Liver (tissue), 9 donors: ENCODE results near the gene FLNC. TPM values are rescaled to one million over a fixed set of nuclear protein-coding genes. Genes with fewer than 3 reads are reported as not detected.

Source experiments
- DNase-seq: peaks from one replicate; pipeline ENCODE4 v3.0.0-alpha.2; 2017; ENCODE audit warnings: low spot score
- H3K27ac ChIP-seq, 2 donors: one replicate each; pipeline ENCODE4 v1.7.0; 2013; ENCODE audit warnings: inconsistent platforms in 2 of 2, low read length in 2 of 2, control low read depth in 1 of 2, low read depth in 1 of 2, mild to moderate bottlenecking in 1 of 2
- H3K27me3 ChIP-seq, 4 donors: one replicate each; pipeline versions ENCODE4 v1.6.1 to v1.7.0; 2013; ENCODE audit warnings: low read length in 3 of 4, inconsistent platforms in 1 of 4, mild to moderate bottlenecking in 1 of 4, moderate library complexity in 1 of 4; ENCODE audit not compliant: control insufficient read depth in 4 of 4, insufficient read depth in 4 of 4
- H3K36me3 ChIP-seq, 4 donors: one replicate each; pipeline versions ENCODE4 v1.6.1 to v1.7.0; 2013; ENCODE audit warnings: low read length in 3 of 4, mild to moderate bottlenecking in 3 of 4, low read depth in 1 of 4, moderate library complexity in 1 of 4; ENCODE audit not compliant: control insufficient read depth in 4 of 4, insufficient read depth in 3 of 4
- H3K4me1 ChIP-seq, 4 donors: one replicate each; pipeline versions ENCODE4 v1.6.1 to v1.7.0; 2013; ENCODE audit warnings: low read length in 3 of 4, mild to moderate bottlenecking in 3 of 4, moderate library complexity in 1 of 4; ENCODE audit not compliant: control insufficient read depth in 4 of 4, insufficient read depth in 4 of 4
- H3K4me3 ChIP-seq, 3 donors: one replicate each; pipeline versions ENCODE4 v1.6.1 to v1.7.0; 2013; ENCODE audit warnings: low read length in 3 of 3, control low read depth in 1 of 3, low read depth in 1 of 3, mild to moderate bottlenecking in 1 of 3
- H3K9ac ChIP-seq, 2 donors: one replicate each; pipeline ENCODE4 v1.7.0; 2013; ENCODE audit warnings: low read length in 2 of 2, mild to moderate bottlenecking in 2 of 2, moderate library complexity in 2 of 2, control low read depth in 1 of 2, low read depth in 1 of 2
- H3K9me3 ChIP-seq, 4 donors: one replicate each; pipeline versions ENCODE4 v1.6.1 to v1.7.0; 2013; ENCODE audit warnings: low read length in 3 of 4; ENCODE audit not compliant: control insufficient read depth in 4 of 4
- CTCF ChIP-seq: fragments of 150-350 bp; IDR thresholded peaks from 2 replicates; pipeline ENCODE4 v1.5.1; 2017; ENCODE audit warnings: improper control_type of control experiment, low read depth, low read length; ENCODE audit not compliant: missing input control
- EGR1 ChIP-seq, 2 donors: IDR thresholded peaks; 2 replicates each; pipeline ENCODE4 v1.6.1; 2016 to 2018; ENCODE audit warnings: antibody characterized with exemption in 2 of 2, low read depth in 2 of 2
- FOXA1 ChIP-seq: IDR thresholded peaks from 2 replicates; pipeline ENCODE4 v1.6.1; 2016; ENCODE audit warnings: antibody characterized with exemption
- FOXA2 ChIP-seq: IDR thresholded peaks from 2 replicates; pipeline ENCODE4 v1.6.1; 2016; ENCODE audit warnings: antibody characterized with exemption
- HNF4A ChIP-seq, 2 donors: conservative IDR thresholded peaks; 2 replicates each; pipeline ENCODE4 v1.6.1; 2016; ENCODE audit warnings: antibody characterized with exemption in 2 of 2, mild to moderate bottlenecking in 2 of 2
- HNF4G ChIP-seq: IDR thresholded peaks from 2 replicates; pipeline ENCODE4 v1.6.1; 2016; ENCODE audit warnings: antibody characterized with exemption
- JUND ChIP-seq, 2 donors: IDR thresholded peaks; 2 replicates each; pipeline ENCODE4 v1.6.1; 2016; ENCODE audit warnings: antibody characterized with exemption in 2 of 2
- NR2F2 ChIP-seq: IDR thresholded peaks from 2 replicates; pipeline ENCODE4 v1.6.1; 2016; ENCODE audit warnings: antibody characterized with exemption
- RAD21 ChIP-seq, 2 donors: IDR thresholded peaks; 2 replicates each; pipeline ENCODE4 v1.6.1; 2016; ENCODE audit warnings: antibody characterized with exemption in 2 of 2, mild to moderate bottlenecking in 2 of 2
- SP1 ChIP-seq: IDR thresholded peaks from 2 replicates; pipeline ENCODE4 v1.6.1; 2018; ENCODE audit warnings: antibody characterized with exemption, mild to moderate bottlenecking
- WGBS: extraction: QIAGEN DNeasy Blood & Tissue Kit; methylation state at CpG from one replicate; pipeline ENCODE4 v1.1.7; 2013; 5-methylcytosine and 5-hydroxymethylcytosine counted together
- polyA plus RNA-seq, 2 donors: library from polyadenylated mRNA; stranded (reverse) in 1 of 2; unstranded in 1 of 2; fragments of 200-250 nt in 1 of 2; fragments of >200 nt in 1 of 2; fragmentation: Nextera tagmentation in 1 of 2; extraction: Ambion mirVana in 1 of 2; gene quantifications; one replicate each; pipeline versions ENCODE4 v1.2.1 to v1.2.3, GENCODE V29; 2013 to 2015
- total RNA-seq, 2 donors: library from RNA; depleted of rRNA; stranded (reverse); fragments of >200 nt; gene quantifications; one replicate each; pipeline ENCODE4 v1.2.3, GENCODE V29; 2014
- TF ChIP-seq, protein P1 (sequence below): IDR thresholded peaks from 2 replicates; pipeline ENCODE4 v1.6.1; 2016; ENCODE audit warnings: antibody characterized with exemption, mild to moderate bottlenecking
- TF ChIP-seq, protein P2 (sequence below): IDR thresholded peaks from 2 replicates; pipeline ENCODE4 v1.6.1; 2016; ENCODE audit warnings: antibody characterized with exemption
- donor health status: healthy.
- donor health status: healthy.
- donor health status: healthy.
- donor health status: healthy.
- donor health status: healthy.

The FLNC gene
- total and polyA plus RNA-seq, 4 donors = 0.03 to 2.3 (median 0.53) TPM

DNA sequence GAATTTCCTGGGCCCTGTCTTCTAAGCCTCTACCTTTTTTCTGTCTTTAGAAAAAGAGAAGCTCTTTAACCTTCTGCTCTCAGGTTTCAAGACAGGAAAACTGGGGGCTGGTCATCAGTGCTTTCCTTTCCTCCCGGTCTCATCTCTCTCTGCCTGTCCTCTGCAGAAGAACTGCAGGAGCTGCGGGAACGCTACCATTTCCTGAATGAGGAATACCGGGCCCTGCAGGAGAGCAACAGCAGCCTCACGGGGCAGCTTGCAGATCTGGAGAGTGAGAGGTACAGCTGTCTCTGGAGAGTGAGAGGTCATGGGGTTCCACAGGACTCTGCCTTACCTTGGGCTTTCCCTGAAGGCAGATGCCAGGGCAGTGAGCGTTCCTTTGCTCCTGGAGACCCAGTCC lies 25.7 kb upstream of the FLNC start:
- Histone ChIP-seq H3K9ac (no peak overlapping the region), H3K9me3 (no peaks in the 10 kb centered on the region), H3K36me3 (no peaks in the 10 kb centered on the region), H3K27me3 (no peaks in the 10 kb centered on the region), H3K4me1 (no peaks in the 10 kb centered on the region), H3K27ac (no peak overlapping the region), H3K4me3 (no peak overlapping the region)
- DNase-seq = no peak
- TF ChIP-seq HNF4A (conservative IDR thresholded peaks at IDR 0.05) = no peak
- TF ChIP-seq, protein P1, sequence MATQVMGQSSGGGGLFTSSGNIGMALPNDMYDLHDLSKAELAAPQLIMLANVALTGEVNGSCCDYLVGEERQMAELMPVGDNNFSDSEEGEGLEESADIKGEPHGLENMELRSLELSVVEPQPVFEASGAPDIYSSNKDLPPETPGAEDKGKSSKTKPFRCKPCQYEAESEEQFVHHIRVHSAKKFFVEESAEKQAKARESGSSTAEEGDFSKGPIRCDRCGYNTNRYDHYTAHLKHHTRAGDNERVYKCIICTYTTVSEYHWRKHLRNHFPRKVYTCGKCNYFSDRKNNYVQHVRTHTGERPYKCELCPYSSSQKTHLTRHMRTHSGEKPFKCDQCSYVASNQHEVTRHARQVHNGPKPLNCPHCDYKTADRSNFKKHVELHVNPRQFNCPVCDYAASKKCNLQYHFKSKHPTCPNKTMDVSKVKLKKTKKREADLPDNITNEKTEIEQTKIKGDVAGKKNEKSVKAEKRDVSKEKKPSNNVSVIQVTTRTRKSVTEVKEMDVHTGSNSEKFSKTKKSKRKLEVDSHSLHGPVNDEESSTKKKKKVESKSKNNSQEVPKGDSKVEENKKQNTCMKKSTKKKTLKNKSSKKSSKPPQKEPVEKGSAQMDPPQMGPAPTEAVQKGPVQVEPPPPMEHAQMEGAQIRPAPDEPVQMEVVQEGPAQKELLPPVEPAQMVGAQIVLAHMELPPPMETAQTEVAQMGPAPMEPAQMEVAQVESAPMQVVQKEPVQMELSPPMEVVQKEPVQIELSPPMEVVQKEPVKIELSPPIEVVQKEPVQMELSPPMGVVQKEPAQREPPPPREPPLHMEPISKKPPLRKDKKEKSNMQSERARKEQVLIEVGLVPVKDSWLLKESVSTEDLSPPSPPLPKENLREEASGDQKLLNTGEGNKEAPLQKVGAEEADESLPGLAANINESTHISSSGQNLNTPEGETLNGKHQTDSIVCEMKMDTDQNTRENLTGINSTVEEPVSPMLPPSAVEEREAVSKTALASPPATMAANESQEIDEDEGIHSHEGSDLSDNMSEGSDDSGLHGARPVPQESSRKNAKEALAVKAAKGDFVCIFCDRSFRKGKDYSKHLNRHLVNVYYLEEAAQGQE = no peak
- TF ChIP-seq, protein P2, sequence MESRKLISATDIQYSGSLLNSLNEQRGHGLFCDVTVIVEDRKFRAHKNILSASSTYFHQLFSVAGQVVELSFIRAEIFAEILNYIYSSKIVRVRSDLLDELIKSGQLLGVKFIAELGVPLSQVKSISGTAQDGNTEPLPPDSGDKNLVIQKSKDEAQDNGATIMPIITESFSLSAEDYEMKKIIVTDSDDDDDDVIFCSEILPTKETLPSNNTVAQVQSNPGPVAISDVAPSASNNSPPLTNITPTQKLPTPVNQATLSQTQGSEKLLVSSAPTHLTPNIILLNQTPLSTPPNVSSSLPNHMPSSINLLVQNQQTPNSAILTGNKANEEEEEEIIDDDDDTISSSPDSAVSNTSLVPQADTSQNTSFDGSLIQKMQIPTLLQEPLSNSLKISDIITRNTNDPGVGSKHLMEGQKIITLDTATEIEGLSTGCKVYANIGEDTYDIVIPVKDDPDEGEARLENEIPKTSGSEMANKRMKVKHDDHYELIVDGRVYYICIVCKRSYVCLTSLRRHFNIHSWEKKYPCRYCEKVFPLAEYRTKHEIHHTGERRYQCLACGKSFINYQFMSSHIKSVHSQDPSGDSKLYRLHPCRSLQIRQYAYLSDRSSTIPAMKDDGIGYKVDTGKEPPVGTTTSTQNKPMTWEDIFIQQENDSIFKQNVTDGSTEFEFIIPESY = no peak
- no peak for TF ChIP-seq HNF4G
- WGBS = 84% methylated on average over 6 of the region's 6 CpGs

DNA sequence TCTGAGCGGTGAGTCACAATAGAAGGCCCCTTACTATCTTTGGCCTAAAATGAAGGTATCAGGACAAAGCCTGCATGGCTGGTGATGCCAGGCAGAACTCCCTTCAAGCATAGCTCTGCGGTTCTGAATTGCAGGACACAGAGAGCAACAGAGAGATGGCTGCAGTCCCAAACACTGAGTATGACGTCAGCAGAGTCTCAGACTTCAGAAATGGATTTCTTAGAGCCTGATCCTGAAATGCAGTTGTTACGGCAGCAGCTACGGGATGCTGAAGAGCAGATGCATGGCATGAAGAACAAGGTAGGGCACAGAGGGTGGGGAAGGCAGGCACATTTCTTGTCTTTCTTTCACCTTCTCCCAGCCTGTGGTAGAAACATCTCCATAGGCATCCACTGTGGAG lies 25.0 kb upstream of the FLNC start:
- 94% methylated on average over 5 of the region's 5 CpGs for WGBS
- Histone ChIP-seq H3K4me1 (no peaks in the 10 kb centered on the region), H3K27me3 (no peaks in the 10 kb centered on the region), H3K9me3 (no peaks in the 10 kb centered on the region), H3K4me3 (no peak overlapping the region), H3K27ac (no peak overlapping the region), H3K9ac (no peak overlapping the region), H3K36me3 (no peaks in the 10 kb centered on the region)
- DNase-seq = no peak
- no peak for TF ChIP-seq JUND (IDR thresholded peaks at IDR 0.05)
- TF ChIP-seq NR2F2 = no peak
- TF ChIP-seq FOXA2 = no peak
- TF ChIP-seq RAD21 (IDR thresholded peaks at IDR 0.05) = no peak
- no peak for TF ChIP-seq EGR1 (IDR thresholded peaks at IDR 0.05; ENCODE audit: low read depth in 2 of 2)
- TF ChIP-seq, protein P2 = no peak
- TF ChIP-seq SP1 = no peak

DNA sequence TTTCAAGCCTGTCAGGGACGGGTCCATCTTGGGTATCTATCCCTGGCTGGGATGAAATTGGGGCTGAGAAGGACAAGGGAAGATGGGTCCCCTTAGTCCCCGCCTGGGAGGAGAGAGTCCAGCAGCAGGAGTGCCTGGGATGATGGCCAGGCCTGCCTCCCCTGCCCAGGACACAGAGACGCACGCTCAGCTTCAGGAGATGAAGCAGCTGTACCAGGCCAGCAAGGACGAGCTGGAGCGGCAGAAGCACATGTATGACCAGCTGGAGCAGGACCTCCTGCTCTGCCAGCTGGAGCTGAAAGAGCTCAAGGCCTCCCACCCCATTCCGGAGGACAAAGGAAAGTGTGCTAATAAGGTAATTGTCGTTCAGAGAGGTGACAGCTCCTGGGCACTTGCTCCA lies 23.0 kb upstream of the FLNC start:
- no peaks in the 10 kb centered on the region for H3K9me3 ChIP-seq
- TF ChIP-seq FOXA2 (no peak), CTCF (no peak), JUND (IDR thresholded peaks at IDR 0.05) (no peak), FOXA1 (no peak)
- TF ChIP-seq, protein P1 = no peak
- 92% methylated on average over 8 of the region's 8 CpGs for WGBS
- no peak overlapping the region for H3K27ac ChIP-seq
- H3K4me3 ChIP-seq = no peak overlapping the region
- no peaks in the 10 kb centered on the region for H3K36me3 ChIP-seq
- no peak for DNase-seq
- no peaks in the 10 kb centered on the region for H3K4me1 ChIP-seq
- H3K9ac ChIP-seq = no peak overlapping the region
- H3K27me3 ChIP-seq = no peaks in the 10 kb centered on the region
